ENCODE data around the gene STXBP6. TPM values are rescaled to one million over a fixed set of nuclear protein-coding genes. Genes with fewer than 3 reads are reported as not detected.

Gene STXBP6
- total RNA-seq, 1 donor from 2014 or later, result 1.7 TPM

- no peak overlapping the region for H3K4me3 Mint-ChIP-seq (ENCODE audit: unreplicated experiment)
- H3K9me3 Mint-ChIP-seq (ENCODE audit: low read depth), result no peaks in the 10 kb centered on the region
- no peaks in the 10 kb centered on the region for H3K36me3 Mint-ChIP-seq (ENCODE audit: low read depth)
- TF ChIP-seq, protein P1, sequence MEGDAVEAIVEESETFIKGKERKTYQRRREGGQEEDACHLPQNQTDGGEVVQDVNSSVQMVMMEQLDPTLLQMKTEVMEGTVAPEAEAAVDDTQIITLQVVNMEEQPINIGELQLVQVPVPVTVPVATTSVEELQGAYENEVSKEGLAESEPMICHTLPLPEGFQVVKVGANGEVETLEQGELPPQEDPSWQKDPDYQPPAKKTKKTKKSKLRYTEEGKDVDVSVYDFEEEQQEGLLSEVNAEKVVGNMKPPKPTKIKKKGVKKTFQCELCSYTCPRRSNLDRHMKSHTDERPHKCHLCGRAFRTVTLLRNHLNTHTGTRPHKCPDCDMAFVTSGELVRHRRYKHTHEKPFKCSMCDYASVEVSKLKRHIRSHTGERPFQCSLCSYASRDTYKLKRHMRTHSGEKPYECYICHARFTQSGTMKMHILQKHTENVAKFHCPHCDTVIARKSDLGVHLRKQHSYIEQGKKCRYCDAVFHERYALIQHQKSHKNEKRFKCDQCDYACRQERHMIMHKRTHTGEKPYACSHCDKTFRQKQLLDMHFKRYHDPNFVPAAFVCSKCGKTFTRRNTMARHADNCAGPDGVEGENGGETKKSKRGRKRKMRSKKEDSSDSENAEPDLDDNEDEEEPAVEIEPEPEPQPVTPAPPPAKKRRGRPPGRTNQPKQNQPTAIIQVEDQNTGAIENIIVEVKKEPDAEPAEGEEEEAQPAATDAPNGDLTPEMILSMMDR (IDR thresholded peaks at IDR 0.05), result no peak
- DNase-seq (ENCODE audit: low spot score), result no peak
- no peak overlapping the region for H3K27ac Mint-ChIP-seq (ENCODE audit: unreplicated experiment)
- H3K27me3 Mint-ChIP-seq (ENCODE audit: low read depth), result peaks cover 2% of the 10 kb centered on the region
- H3K4me1 Mint-ChIP-seq (ENCODE audit: low read depth), result peaks cover 18% of the 10 kb centered on the region
These were observed 191.9 kb downstream of the STXBP6 start for GRCh38 chr14:24858052-24858451.

DNA sequence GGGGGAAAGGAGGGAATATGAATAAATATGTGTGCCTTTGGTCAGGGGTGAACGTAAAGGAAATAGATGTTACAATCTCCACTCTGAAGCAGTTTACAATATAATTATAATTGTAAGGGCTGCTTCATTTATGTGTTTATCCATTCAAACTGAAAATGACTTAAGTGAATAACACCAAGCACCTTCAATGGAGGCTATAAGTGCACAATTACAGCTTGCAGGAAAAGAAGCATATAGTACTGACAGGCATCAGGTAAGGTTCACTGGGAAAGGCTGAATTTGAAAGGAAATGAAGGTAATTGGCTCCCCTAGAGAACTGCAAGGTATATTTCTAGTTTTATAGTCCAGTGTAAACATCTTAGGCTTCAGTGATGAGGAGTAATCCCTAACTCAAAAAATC is 192.7 kb downstream of the STXBP6 start:
- Mint-ChIP-seq H3K4me3 (ENCODE audit: unreplicated experiment) (no peak overlapping the region), H3K9me3 (ENCODE audit: low read depth) (no peaks in the 10 kb centered on the region), H3K27me3 (ENCODE audit: low read depth) (peaks cover 2% of the 10 kb centered on the region), H3K36me3 (ENCODE audit: low read depth) (no peaks in the 10 kb centered on the region), H3K4me1 (ENCODE audit: low read depth) (peaks cover 18% of the 10 kb centered on the region), H3K27ac (ENCODE audit: unreplicated experiment) (no peak overlapping the region)
- no peak for DNase-seq (ENCODE audit: low spot score)
- TF ChIP-seq, protein P1 (IDR thresholded peaks at IDR 0.05), result no peak

DNA sequence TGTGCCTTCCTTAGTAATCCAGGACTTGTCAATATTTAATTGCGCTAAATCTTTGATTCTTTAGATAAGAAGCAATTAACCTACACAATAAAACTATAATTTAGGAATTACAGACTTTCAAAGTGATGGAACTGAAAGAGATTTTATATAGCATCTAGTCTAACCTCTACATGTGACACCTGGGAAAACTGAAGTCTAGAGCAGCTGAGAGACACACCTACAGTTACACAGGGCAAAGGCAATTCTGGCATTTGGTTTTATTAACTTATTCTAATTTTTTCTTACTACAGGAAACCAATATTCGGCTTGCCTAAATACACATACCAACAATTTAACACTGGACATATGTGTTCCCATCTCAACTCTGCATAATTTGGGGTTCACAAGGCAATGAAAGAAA is 196.5 kb downstream of the STXBP6 start:
- TF ChIP-seq, protein P1 (IDR thresholded peaks at IDR 0.05), result no peak
- no peak overlapping the region for H3K4me3 Mint-ChIP-seq (ENCODE audit: unreplicated experiment)

GRCh38 chr14:24852312-24853060 is 197.5 kb downstream of the STXBP6 start:
- Mint-ChIP-seq H3K9me3 (ENCODE audit: low read depth) (no peaks in the 10 kb centered on the region), H3K36me3 (ENCODE audit: low read depth) (no peaks in the 10 kb centered on the region), H3K27me3 (ENCODE audit: low read depth) (no peaks in the 10 kb centered on the region), H3K4me3 (ENCODE audit: unreplicated experiment) (no peak overlapping the region), H3K27ac (ENCODE audit: unreplicated experiment) (no peak overlapping the region), H3K4me1 (ENCODE audit: low read depth) (peaks cover 28% of the 10 kb centered on the region)
- TF ChIP-seq, protein P1 (IDR thresholded peaks at IDR 0.05), result peak; percentile 20
- no peak for DNase-seq (ENCODE audit: low spot score)

More for the DNA sequence above, 196.5 kb downstream of the STXBP6 start:
- no peak for DNase-seq (ENCODE audit: low spot score)
- peaks cover 2% of the 10 kb centered on the region for H3K27me3 Mint-ChIP-seq (ENCODE audit: low read depth)
- no peak overlapping the region for H3K27ac Mint-ChIP-seq (ENCODE audit: unreplicated experiment)
- H3K9me3 Mint-ChIP-seq (ENCODE audit: low read depth), result no peaks in the 10 kb centered on the region
- H3K4me1 Mint-ChIP-seq (ENCODE audit: low read depth), result peaks cover 20% of the 10 kb centered on the region
- H3K36me3 Mint-ChIP-seq (ENCODE audit: low read depth), result no peaks in the 10 kb centered on the region

DNA sequence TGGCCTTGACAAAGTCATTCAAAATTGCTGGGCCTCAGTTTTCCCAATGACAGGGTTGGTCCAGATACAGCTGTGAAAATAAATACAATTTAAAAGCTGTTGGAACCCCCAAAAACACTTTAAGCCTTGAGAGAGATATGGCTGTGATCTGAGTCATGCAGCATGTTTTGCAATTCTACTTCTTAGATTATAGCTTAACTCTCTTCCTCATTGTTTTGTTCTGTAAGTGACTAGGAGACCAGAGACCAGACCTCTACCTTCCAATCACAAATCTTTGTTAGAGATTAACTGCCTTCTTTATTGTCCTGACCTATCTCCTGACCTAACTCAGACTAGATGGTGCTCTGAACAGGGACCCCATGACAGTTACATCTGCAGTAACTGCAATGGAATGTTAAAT is 198.1 kb downstream of the STXBP6 start:
- H3K9me3 Mint-ChIP-seq (ENCODE audit: low read depth), result no peaks in the 10 kb centered on the region
- DNase-seq (ENCODE audit: low spot score), result no peak
- H3K27ac Mint-ChIP-seq (ENCODE audit: unreplicated experiment), result no peak overlapping the region
- H3K4me3 Mint-ChIP-seq (ENCODE audit: unreplicated experiment), result no peak overlapping the region
- H3K27me3 Mint-ChIP-seq (ENCODE audit: low read depth), result no peaks in the 10 kb centered on the region
- no peaks in the 10 kb centered on the region for H3K36me3 Mint-ChIP-seq (ENCODE audit: low read depth)
- H3K4me1 Mint-ChIP-seq (ENCODE audit: low read depth), result peaks cover 34% of the 10 kb centered on the region
- TF ChIP-seq, protein P1 (IDR thresholded peaks at IDR 0.05), result no peak
